ENCODE data around the gene UNCX.
"Not testable (repeated sequence)": the region's sequence is repeated elsewhere in the genome, so short reads cannot be mapped to it uniquely, and the experiment has no call there.

The UNCX gene

GRCh38 chr7:1278543-1278942, 45.9 kb downstream of the UNCX start:
- no peak for DNase-seq (ENCODE audit: low spot score)

GRCh38 chr7:1279041-1279440, 46.4 kb downstream of the UNCX start:
- no peak for DNase-seq (ENCODE audit: low spot score)

GRCh38 chr7:1279895-1280294, 47.2 kb downstream of the UNCX start:
- DNase-seq (ENCODE audit: low spot score) = not testable (repeated sequence)

GRCh38 chr7:1281068-1281467, 48.4 kb downstream of the UNCX start:
- DNase-seq (ENCODE audit: low spot score) = no peak

GRCh38 chr7:1282679-1283078, 50.0 kb downstream of the UNCX start:
- DNase-seq (ENCODE audit: low spot score) = no peak

- DNase-seq (ENCODE audit: low spot score) = no peak
Measured at GRCh38 chr7:1283337-1283736, 50.7 kb downstream of the UNCX start.

- no peak for DNase-seq (ENCODE audit: low spot score)
Measured at GRCh38 chr7:1283941-1284742, 51.5 kb downstream of the UNCX start.

- no peak for DNase-seq (ENCODE audit: low spot score)
Measured at GRCh38 chr7:1284743-1285458, 52.2 kb downstream of the UNCX start.

GRCh38 chr7:1285556-1286301, 53.1 kb downstream of the UNCX start:
- DNase-seq (ENCODE audit: low spot score) = no peak
